ENCODE measurements around the gene CIB1.
"Not testable (repeated sequence)": the region's sequence is repeated elsewhere in the genome, so short reads cannot be mapped to it uniquely, and the experiment has no call there.

The CIB1 gene

DNA sequence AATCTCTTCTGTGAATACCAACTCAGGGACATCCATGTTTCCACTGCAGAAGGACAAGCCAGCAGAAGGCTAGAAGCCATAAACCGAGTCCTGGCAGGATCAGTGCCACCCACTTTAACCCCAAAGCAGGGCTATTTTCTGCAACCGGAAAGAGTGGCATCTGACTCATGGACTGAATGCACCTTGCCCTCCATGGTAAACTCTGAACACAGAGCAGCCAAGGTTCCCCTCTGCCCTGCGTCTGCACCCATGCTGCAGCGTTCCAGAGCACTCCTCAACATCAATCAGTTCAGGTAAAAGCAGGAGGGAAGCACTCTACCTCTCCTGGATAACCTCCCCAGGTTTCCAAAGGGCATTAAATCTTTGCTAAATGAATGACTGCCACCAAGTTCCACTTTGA lies 30.9 kb upstream of the CIB1 start:
- Histone ChIP-seq H3K79me2 (ENCODE audit: control insufficient read depth, insufficient read depth, low read length, unreplicated experiment) (peaks cover 39% of the 10 kb centered on the region), H3K27ac (ENCODE audit: low read depth, low read length) (peak overlapping the region; percentile 84), H2AFZ (ENCODE audit: low read length, unreplicated experiment) (peak overlapping the region; percentile 43), H3K27me3 (ENCODE audit: insufficient read depth, low read length) (no peaks in the 10 kb centered on the region), H3K4me3 (ENCODE audit: low read depth, low read length) (peak overlapping the region; percentile 94), H3K36me3 (ENCODE audit: insufficient read depth, low read length) (0 out of 2 replicates have a peak, but pooled peaks cover 3% of the 10 kb centered on the region), H3K4me1 (ENCODE audit: control insufficient read depth, insufficient read depth, low read length, unreplicated experiment) (peaks cover 42% of the 10 kb centered on the region)

DNA sequence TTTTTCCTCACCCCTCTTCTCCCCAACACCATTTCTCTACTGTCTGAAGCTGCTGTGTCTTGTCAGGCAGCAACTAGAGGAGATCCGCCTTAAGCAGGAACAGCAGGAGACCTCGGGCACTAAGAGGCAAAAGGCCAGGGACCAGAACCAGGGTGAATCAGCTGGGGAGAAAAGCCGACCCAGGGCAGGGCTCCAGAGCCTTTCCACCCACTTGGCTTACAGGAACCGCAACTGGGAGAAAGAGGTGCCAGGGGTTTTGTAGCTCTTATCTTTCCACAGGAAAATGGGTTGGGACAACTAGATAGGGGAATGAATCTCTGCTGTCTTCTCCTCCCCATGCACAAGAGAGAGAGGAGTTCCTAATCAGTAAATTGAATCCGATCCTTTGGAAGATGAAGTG lies 28.7 kb upstream of the CIB1 start:
- no peak overlapping the region for H3K4me3 ChIP-seq (ENCODE audit: low read depth, low read length)
- H2AFZ ChIP-seq (ENCODE audit: low read length, unreplicated experiment) = no peak overlapping the region
- peaks cover 32% of the 10 kb centered on the region for H3K4me1 ChIP-seq (ENCODE audit: control insufficient read depth, insufficient read depth, low read length, unreplicated experiment)
- peak overlapping the region; percentile 66 for H3K27ac ChIP-seq (ENCODE audit: low read depth, low read length)
- H3K36me3 ChIP-seq (ENCODE audit: insufficient read depth, low read length) = no peaks in the 10 kb centered on the region
- peaks cover 21% of the 10 kb centered on the region for H3K79me2 ChIP-seq (ENCODE audit: control insufficient read depth, insufficient read depth, low read length, unreplicated experiment)
- no peaks in the 10 kb centered on the region for H3K27me3 ChIP-seq (ENCODE audit: insufficient read depth, low read length)

DNA sequence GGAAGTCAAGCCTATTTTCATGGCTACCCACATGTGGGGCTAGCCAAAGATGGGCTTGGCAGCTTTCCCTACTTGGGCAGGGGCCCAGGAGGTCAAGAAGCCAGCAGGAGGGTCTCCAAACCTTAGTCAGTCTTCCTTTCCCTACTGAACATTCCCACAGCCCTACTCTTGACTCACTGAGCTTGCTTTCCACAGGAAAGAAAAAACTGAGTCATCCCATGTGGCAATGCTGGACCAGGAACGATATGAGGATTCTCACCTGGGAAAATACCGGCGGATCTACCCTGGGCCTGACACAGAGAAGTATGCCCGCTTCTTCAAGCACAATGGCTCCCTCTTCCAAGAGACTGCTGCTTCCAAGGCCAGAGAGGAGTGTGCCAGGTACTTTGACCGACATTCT lies 28.1 kb upstream of the CIB1 start:
- no peaks in the 10 kb centered on the region for H3K27me3 ChIP-seq (ENCODE audit: insufficient read depth, low read length)
- H3K27ac ChIP-seq (ENCODE audit: low read depth, low read length) = peak overlapping the region; percentile 66
- H3K4me3 ChIP-seq (ENCODE audit: low read depth, low read length) = no peak overlapping the region
- H3K36me3 ChIP-seq (ENCODE audit: insufficient read depth, low read length) = no peaks in the 10 kb centered on the region
- H2AFZ ChIP-seq (ENCODE audit: low read length, unreplicated experiment) = no peak overlapping the region
- peaks cover 26% of the 10 kb centered on the region for H3K4me1 ChIP-seq (ENCODE audit: control insufficient read depth, insufficient read depth, low read length, unreplicated experiment)
- peaks cover 15% of the 10 kb centered on the region for H3K79me2 ChIP-seq (ENCODE audit: control insufficient read depth, insufficient read depth, low read length, unreplicated experiment)

DNA sequence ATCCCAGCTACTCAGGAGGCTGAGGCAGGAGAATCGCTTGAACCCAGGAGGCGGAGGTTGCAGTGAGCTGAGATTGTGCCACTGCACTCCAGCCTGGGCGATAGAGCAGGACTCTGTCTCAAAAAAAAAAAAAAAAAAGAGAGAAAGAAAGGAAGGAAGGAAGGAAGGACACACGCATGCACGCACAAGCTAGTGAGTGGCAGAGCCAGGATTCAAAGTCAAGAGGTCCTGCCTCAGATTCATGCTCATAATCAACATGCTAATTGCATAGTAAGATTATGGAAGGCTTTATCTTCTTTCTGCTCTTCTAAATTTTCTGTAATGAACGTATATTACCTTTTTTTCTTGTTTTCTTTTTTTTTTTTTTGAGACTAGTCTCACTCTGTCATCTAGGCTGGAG lies 27.0 kb upstream of the CIB1 start:
- H3K79me2 ChIP-seq (ENCODE audit: control insufficient read depth, insufficient read depth, low read length, unreplicated experiment); H3K36me3 ChIP-seq (ENCODE audit: insufficient read depth, low read length); H2AFZ ChIP-seq (ENCODE audit: low read length, unreplicated experiment); H3K27me3 ChIP-seq (ENCODE audit: insufficient read depth, low read length); H3K4me3 ChIP-seq (ENCODE audit: low read depth, low read length); H3K27ac ChIP-seq (ENCODE audit: low read depth, low read length): not testable (repeated sequence)
- peaks cover 23% of the 10 kb centered on the region for H3K4me1 ChIP-seq (ENCODE audit: control insufficient read depth, insufficient read depth, low read length, unreplicated experiment)

DNA sequence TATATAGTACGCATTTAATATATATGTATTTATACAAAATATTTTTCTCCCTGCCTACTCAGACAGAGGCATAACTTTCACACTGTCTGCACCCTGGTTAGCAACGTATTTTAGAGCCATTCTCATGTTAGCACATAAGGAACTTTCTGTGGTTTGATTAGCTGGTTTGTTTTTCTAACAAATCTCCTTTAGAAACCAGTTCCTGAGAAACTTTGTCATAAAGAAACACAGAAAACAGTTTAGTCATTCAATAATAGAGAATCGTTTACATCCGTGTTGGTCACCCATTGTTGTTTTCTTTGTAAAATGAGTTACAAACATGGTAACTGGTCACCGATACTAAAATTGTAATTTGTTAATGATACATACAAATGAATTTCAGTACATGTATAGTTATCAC lies 25.8 kb upstream of the CIB1 start:
- Histone ChIP-seq H3K4me3 (ENCODE audit: low read depth, low read length) (no peak overlapping the region), H2AFZ (ENCODE audit: low read length, unreplicated experiment) (no peak overlapping the region), H3K79me2 (ENCODE audit: control insufficient read depth, insufficient read depth, low read length, unreplicated experiment) (no peaks in the 10 kb centered on the region), H3K27me3 (ENCODE audit: insufficient read depth, low read length) (no peaks in the 10 kb centered on the region), H3K27ac (ENCODE audit: low read depth, low read length) (0 out of 2 replicates have a peak overlapping the region, but pooled peaks have one; percentile 17), H3K36me3 (ENCODE audit: insufficient read depth, low read length) (no peaks in the 10 kb centered on the region), H3K4me1 (ENCODE audit: control insufficient read depth, insufficient read depth, low read length, unreplicated experiment) (peaks cover 19% of the 10 kb centered on the region)

DNA sequence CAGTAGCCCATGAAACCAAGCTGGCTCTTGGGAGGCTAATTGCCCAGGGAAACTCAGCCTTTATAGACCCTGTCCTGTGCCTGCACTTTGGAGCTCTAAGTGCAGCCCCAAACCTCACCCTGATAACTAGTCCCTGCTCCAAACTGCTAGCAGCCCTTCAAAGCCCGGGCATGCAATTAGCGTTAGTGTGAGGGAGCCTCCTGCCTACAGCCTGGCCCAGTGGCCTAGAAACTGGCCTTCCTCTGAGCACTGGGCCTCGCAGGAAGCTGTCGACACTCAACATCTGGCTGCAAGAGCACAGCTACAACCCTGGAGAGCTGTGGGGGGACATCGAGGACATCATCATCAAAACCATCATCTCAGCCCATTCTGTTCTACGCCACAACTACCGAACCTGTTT lies 24.0 kb upstream of the CIB1 start:
- Histone ChIP-seq H3K4me3 (ENCODE audit: low read depth, low read length) (no peak overlapping the region), H3K79me2 (ENCODE audit: control insufficient read depth, insufficient read depth, low read length, unreplicated experiment) (no peaks in the 10 kb centered on the region), H3K27ac (ENCODE audit: low read depth, low read length) (no peak overlapping the region), H3K27me3 (ENCODE audit: insufficient read depth, low read length) (no peaks in the 10 kb centered on the region), H3K4me1 (ENCODE audit: control insufficient read depth, insufficient read depth, low read length, unreplicated experiment) (peaks cover 12% of the 10 kb centered on the region), H2AFZ (ENCODE audit: low read length, unreplicated experiment) (no peak overlapping the region), H3K36me3 (ENCODE audit: insufficient read depth, low read length) (no peaks in the 10 kb centered on the region)

DNA sequence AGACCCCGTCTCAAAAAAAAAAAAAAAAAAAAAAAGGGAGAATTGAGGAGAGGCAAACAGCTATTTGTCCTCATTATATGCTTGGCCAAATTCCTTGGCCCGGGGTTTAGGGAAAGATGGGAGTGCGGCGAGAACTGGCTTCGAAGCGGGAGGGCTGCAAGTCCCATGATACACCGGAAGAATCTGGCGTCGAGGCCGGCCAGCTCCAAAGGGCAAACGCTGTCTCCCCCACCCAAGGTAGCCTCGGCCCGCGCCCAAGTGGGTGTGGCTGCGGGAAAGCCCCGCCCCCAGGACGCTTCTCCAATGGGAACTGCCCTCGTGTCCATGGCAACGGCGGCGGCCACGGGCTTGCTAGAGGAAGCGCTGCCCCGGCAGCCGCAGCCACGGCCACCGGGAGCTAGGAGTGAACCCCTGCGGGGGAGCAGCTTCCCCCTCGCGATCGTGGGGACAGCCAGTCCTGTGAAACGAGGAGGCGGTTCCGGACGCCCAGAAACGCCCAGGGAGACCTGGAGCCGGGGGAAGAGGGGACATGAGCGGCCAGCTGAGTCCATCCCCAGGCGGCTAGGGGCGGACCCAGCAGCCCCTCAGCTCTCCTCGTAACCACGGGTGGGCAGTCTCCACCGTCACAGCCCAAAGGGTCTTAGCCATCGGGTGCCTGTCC lies 15.6 kb upstream of the CIB1 start, which contains the start of gene TTLL13:
Gene TTLL13, plus strand, starts transcription at position 354 of the 661 bp plus-strand sequence. CDS start 1,075 bp downstream, outside the sequence.
- Histone ChIP-seq H2AFZ (ENCODE audit: low read length, unreplicated experiment) (peak within 1 kb of the TSS; percentile 71), H3K36me3 (ENCODE audit: insufficient read depth, low read length) (no peaks in the 10 kb centered on the region)

DNA sequence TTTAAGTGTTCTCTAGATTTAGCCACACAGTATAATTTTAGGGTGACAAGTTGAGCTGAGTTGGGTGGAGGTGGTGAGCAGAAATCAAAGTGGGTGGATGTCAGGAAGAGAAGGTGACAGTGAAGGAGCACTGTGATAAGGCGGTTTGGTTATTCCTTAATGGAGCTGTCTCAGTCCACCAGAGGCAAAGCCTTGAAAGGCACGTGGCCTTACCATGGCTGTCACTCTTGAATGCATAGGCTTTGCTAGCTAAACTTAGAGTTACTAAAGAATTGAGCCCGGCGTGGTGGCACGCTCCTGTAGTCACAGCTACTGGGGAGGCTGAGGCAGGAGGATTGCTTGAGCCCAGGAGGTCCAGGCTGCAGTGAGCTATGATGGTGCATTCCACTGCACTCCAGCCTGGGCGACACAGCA lies 15.1 kb upstream of the CIB1 start:
- H3K27ac ChIP-seq (ENCODE audit: low read depth, low read length) = no peak overlapping the region
- H3K79me2 ChIP-seq (ENCODE audit: control insufficient read depth, insufficient read depth, low read length, unreplicated experiment) = no peaks in the 10 kb centered on the region
- H2AFZ ChIP-seq (ENCODE audit: low read length, unreplicated experiment) = peak overlapping the region; percentile 20
- no peaks in the 10 kb centered on the region for H3K36me3 ChIP-seq (ENCODE audit: insufficient read depth, low read length)
- H3K27me3 ChIP-seq (ENCODE audit: insufficient read depth, low read length) = no peaks in the 10 kb centered on the region
- no peaks in the 10 kb centered on the region for H3K4me1 ChIP-seq (ENCODE audit: control insufficient read depth, insufficient read depth, low read length, unreplicated experiment)
- H3K4me3 ChIP-seq (ENCODE audit: low read depth, low read length) = peak overlapping the region; percentile 86

More for the DNA sequence above, 15.6 kb upstream of the CIB1 start, which contains the start of gene TTLL13:
- Histone ChIP-seq H3K27ac (ENCODE audit: low read depth, low read length) (no peak within 1 kb of the TSS), H3K27me3 (ENCODE audit: insufficient read depth, low read length) (no peaks in the 10 kb centered on the region), H3K4me3 (ENCODE audit: low read depth, low read length) (peak within 1 kb of the TSS; percentile 86), H3K79me2 (ENCODE audit: control insufficient read depth, insufficient read depth, low read length, unreplicated experiment) (no peaks in the 10 kb centered on the region), H3K4me1 (ENCODE audit: control insufficient read depth, insufficient read depth, low read length, unreplicated experiment) (no peaks in the 10 kb centered on the region)

DNA sequence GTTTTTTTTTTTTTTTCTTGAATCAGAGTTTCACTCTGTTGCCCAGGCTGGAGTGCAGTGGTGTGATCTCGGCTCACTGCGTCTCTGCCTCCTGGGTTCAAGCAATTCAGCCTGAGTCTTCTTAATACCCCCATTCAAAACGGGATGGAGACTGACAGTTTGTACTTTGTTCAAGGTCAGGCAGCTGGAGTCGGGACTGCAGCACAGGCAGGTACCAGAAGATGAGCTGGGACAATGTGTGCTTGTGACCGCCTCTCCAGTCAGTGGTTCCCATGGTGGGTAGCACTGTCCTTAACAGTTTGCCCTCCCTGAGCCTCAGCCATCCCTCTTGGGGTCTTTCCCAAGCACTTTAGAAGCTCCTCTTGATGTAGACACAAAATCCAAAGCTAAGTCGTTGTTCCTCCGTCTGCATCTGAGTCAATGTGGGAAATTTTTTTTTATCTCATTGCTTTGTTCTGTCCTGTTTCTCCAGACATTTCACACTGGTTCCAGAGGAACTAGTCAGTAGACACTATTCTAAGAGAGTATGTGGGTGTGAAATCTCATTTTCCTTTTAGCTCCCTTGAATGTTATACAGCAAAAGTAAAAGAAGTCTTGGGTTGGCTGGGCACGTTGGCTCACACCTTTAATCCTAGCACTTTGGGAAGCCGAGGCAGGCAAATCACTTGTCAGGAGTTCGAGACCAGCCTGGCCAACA lies 10.3 kb upstream of the CIB1 start:
- no peaks in the 10 kb centered on the region for H3K36me3 ChIP-seq (ENCODE audit: insufficient read depth, low read length)
- no peaks in the 10 kb centered on the region for H3K27me3 ChIP-seq (ENCODE audit: insufficient read depth, low read length)

DNA sequence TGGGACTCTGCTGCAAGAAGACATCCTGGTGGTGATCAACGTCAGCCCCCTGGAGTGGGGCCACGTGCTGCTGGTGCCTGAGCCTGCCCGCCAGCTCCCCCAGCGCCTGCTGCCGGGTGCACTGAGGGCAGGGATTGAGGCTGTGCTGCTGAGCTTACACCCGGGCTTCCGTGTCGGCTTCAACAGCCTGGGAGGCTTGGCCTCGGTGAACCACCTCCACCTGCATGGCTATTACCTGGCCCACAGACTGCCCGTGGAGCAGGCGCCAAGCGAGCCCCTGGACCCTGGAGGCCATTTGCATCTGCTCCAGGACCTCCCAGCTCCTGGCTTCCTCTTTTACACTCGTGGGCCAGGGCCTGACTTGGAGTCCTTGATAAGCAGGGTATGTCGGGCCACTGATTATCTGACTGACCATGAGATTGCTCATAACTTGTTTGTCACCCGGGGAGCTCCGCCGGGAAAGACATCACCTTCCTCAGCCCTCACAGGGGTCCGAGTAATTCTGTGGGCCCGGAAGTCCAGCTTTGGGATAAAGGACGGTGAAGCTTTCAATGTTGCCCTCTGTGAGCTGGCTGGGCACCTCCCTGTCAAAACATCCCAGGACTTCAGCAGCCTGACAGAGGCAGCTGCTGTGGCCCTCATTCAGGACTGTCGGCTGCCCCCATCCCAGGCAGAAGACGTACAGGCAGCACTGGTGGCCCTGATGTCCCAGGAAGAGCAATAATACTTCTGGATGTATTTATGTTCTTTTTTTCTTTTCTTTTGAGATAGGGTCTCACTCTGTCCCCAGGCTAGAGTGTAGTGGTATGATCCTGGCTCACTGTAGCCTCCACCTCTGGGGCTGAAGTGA lies 7.8 kb upstream of the CIB1 start:
- H3K27me3 ChIP-seq (ENCODE audit: insufficient read depth, low read length) = no peaks in the 10 kb centered on the region
- no peak overlapping the region for H3K27ac ChIP-seq (ENCODE audit: low read depth, low read length)
- H3K4me3 ChIP-seq (ENCODE audit: low read depth, low read length) = no peak overlapping the region
- H3K79me2 ChIP-seq (ENCODE audit: control insufficient read depth, insufficient read depth, low read length, unreplicated experiment) = no peaks in the 10 kb centered on the region
- no peaks in the 10 kb centered on the region for H3K36me3 ChIP-seq (ENCODE audit: insufficient read depth, low read length)
- no peaks in the 10 kb centered on the region for H3K4me1 ChIP-seq (ENCODE audit: control insufficient read depth, insufficient read depth, low read length, unreplicated experiment)
- no peak overlapping the region for H2AFZ ChIP-seq (ENCODE audit: low read length, unreplicated experiment)

More for the DNA sequence above, 10.3 kb upstream of the CIB1 start:
- H3K27ac ChIP-seq (ENCODE audit: low read depth, low read length) = no peak overlapping the region
- no peaks in the 10 kb centered on the region for H3K79me2 ChIP-seq (ENCODE audit: control insufficient read depth, insufficient read depth, low read length, unreplicated experiment)
- H2AFZ ChIP-seq (ENCODE audit: low read length, unreplicated experiment) = no peak overlapping the region
- no peak overlapping the region for H3K4me3 ChIP-seq (ENCODE audit: low read depth, low read length)
- no peaks in the 10 kb centered on the region for H3K4me1 ChIP-seq (ENCODE audit: control insufficient read depth, insufficient read depth, low read length, unreplicated experiment)
